NCI-H1930 (cell line): ENCODE results near the gene FAM81A.
"Not testable (repeated sequence)": the region's sequence is repeated elsewhere in the genome, so short reads cannot be mapped to it uniquely, and the experiment has no call there.

ENCODE experiments used
- DNase-seq, 2 experiments: peaks; one replicate each; lab custom pipeline; 2025; lab: John Stamatoyannopoulos, UW

FAM81A gene

DNA sequence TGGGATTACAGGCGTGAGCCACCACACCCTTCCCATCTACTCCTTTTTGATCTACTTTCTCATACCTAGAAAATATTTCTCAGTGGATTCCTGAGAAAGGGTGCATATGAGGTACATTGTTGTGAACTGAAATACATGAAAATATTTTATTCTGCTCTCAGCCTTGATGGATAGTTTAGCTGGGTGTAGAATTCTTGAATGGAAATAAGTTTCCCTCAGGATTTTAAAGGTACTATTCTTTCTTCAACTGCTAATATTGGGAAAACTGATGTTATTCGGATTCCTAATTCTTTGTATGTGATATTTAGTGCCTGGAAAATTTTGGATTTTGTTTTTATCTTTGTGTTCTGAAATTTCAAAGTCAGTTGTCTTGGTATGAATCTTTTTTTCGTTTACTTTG, 9.1 kb upstream of the FAM81A start:
- not testable (repeated sequence) for DNase-seq

DNA sequence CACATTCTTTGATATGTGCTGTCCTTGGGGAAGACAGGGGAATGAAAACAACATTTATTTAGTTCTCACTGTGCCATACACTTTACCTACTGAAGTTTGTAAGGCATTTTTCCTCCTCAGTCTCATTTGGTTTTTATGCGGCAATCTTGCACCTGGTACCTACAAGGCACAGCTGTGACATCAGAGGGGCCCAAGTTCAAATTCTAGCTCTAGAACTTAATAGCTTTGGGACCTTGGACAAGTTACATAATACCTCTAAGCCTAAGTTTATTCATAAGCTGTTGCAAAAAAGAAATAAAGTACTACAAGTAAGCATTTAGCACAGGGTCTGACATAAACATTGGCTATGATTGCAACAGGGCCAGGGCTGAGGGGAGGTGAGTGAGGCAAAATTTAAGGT, 5.6 kb upstream of the FAM81A start:
- DNase-seq, result no peak

DNA sequence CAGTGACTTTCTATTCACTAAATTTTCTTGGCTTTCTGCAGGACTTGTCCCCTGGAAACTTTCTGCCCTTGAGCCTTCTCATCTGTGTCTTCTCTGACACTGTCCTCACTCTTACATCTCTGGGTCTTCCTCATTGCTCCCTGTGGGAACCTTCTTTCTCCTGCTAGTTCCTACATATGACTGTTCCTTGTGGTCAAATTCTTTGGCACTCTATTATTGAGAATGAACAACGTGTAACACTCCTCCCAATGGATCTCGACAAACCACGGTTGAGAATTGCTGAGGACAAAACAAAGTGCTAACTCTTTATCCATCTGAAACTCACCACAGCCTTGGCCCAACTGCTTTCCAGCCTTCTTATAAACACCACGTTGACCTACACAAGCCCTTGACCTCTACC, 3.5 kb upstream of the FAM81A start:
- DNase-seq, result no peak

DNA sequence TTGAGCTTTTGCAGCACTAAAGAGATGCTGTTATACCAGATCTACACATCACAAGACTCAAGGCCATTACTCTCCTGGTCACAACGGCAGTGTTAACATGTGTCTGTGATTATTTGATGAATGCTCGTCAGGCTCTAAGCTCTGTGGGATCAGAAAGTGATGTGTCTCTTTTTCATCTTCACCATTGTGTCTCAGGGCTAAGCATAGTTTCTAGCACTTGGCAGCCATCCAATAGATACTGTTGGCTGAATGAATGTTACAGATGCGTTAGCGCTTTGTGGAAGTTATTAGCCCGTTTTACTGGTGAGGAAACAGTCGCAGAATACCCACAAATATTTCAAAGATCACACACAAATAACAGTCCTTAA, 1.2 kb upstream of the FAM81A start:
- no peak for DNase-seq

DNA sequence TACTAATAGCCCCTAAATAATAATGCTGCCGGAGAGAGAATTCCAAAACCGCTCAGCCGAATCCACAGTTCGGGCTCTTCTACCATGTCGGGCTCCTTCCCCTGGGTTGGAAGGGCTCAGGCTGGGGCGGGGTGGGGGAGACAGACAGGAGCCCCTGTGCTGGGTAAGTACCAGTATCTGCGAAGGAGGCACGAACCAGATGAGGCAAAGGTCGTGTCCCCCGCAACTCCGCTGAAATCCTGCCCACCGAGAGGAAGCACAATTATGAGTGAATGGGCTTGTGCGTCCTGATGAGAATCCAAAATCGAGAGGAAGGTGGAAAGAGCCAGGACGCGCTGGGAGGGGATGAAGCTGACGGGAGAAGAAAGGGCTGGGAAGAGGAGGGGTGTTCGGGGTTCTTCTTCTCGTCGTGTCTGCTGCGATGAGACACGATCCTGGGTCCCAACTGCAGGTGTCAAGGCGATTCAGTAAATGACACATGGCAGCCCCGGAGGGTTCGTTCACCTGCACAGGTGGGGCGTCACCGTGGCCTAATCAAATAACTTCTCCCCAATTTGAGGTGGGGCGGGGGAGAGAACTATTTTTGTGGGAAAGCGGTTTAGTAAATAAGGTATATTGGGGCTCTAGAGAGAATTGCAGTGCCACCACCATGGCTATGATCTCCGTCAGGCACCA, 707 bp upstream of the FAM81A start:
- DNase-seq, result no peak

DNA sequence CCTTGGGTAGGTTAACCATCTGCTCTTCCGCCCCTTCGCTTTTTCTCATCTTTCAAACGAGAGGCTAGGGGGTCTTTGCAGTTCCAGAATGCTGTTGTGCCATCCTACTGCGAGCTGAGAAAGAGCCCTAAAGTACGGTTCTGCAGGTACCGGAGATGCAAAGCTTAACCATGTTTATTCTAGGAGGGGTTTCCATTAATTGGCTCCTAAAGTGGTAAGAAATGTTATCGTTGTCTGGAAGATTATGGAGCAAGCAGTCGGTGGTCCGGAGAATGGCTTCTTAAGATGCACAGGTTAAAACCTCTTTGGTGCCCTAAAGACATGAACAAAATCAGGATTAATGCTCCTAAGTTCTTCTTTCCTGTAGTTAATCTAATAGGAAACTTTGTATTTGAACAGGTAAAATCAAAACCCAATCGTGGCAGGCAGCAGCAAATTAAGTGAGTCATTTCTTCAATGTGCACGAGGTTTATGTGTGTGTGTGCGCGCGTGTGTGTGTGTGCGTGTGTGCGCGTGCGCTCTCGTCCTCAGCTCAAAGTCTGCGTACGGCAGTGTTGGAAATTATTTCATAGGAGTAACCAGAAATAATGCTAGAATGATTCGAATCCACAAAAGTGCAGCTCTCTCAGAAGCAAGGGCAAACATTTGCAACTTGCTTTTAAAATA, 772 bp downstream of the FAM81A start:
- DNase-seq, result no peak

DNA sequence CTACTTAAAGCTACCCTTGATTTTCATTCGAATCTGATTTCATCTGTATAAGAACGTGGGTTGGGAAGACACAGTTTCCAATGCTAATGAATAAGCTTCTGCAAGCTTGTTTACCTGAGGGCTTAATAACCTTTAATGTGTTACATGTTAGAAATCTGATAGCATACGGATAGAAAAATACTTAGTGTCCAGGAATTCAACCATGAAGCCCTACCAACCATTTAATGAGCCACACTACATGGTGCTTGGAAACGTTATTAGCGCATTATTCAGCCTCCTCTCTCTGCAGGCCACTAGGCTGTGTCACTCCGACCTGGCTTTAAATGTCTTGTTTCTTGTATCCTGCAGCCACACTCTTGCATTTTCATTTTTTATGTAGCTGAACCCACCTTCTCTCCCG, 1.6 kb downstream of the FAM81A start:
- DNase-seq, result no peak

DNA sequence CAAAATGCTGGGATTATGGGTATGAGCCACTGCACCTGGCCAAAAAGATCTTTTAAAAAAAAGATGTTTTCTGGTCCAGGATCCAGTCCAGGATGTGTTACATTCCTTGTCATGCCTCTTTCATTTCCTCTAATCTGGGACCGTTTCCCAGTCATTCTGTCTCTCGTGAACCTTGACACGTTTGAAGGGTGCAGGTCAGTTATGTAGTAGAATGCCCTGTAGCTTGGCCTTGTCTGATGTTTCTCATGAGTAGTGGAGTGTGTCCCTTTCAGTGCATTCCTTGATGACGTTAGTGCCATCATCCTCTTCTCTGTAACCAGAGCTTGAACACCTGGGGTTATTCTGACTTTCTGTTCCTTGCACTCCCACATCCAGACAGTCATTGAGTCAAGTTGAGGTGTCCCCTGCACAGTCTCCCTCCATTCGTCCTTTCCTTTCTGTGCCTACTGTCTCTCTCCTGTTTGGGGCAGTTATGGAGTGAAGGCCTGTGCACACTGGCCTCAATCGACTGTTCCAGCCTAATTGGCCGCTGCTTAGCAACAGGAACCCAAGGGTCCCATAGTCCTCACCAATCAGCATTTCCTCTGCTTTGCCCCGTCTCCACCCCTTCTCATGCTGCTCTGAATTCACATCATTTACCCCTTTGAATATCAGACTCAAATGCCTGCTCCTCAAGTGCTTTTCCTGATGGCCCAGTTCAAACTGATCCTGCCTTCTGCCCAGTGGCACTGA, 5.5 kb downstream of the FAM81A start:
- no peak for DNase-seq

DNA sequence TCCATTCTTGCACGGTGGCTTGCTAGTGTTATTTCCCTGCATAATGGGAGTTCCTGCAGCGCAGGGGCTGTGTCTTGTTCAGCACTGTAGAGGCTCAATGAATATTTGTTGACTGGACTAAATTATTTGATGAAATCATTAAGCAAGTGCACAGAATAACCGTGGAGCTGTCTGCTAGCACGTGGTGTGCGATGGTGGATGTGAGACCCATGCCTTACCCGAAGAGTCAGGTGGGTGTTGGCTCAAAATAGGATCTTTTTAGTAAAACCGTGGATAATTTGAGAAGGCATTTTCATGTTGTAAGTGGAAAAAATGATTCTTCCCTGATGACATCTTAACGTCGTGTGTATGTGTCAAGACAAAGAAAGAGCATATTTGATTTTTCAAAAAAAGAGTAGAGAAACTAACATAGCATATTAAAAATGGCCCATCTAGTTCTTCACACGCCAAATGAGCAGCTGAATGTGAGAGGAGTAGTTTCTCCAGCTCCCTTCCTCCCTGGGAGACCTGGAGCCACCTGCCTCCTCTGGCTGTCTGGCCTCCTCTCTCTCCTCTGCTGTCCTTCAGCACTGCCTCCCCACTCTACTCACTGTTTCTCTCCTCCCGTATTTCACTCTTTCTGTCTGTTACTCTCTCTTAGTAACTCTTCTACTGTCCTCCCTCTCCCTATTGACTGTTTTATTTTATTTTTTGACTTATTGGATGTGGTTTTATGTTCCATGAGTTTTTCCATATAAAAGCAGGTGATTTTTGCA, 6.3 kb downstream of the FAM81A start:
- DNase-seq, result no peak

DNA sequence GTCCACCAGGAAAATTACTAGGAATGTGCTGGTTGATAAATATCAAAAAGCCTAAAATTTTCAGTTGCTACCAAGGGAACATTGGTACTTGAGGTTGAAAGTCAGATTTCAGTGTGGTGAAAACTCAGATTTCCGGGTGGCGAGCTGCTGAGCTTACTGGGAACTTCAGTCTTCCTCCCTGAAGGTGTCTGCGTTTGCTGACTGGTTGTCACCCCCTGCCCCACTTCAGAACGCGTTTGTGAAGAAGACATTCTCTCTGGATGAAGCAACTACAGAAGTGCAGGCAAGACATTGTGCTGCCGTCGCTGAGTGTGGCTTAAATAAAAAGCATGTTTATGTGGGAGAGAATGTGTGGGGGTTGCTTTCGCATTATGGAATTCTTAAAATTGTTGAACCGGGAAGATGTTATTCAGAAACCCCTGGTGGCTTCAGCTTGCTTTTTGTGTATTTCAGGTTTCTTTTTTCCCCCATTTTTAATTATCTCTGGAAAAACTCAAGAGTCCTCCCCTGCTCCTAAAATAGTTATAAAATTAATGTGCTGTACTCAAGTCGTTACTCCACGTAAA, 7.1 kb downstream of the FAM81A start:
- DNase-seq, result no peak

DNA sequence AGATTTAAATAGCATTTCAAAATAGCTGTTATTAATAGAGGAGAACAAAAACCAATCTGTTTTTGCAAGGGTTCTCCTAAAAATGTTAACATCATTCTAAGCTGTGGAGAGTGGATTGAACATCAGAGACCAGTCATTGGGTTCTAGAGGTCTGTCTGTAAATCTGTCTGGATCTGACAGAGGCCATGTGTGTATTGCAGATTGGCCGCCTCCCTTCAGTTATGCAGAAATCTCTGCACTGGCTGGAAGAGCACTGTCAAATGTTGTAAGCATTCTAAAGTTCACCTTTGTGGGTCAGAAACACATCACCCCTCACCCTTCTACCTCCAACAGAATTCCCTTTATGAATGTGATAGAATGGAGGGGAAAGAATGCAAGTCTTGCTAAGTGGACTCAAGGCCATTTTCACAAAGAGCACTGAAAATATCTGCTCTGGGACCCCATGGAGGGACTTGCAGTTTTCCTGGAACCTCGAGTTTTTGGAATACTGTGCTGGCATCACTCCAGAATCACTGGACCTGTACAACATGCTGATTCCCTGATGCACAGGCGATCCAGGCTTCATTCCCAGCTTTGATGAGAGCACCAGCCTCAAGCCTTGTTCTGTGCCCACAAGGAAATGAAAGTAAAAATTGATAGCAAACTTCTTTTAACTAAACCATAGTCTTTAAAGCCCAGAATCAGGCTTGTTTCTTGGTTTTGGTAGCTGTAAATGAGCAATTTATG, 8.4 kb downstream of the FAM81A start:
- DNase-seq, result no peak

DNA sequence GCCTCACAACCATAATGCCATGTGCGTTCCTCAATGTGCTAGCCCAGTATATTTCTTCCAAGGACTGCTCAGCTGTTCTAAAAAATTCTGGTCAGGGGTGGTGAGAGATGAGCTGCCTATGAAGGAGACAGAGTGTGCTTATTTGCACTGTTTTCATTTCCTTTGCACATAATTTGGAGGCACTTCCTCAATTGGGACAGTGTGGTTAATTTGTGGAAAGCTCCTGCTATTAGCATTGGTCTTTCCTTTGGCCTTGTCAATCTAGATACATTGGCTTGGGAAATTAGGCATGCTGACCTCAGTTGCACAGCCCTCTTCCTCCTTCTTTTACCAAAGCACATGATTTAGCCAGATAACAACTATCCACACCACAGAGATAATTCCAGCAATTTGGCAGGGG, 9.4 kb downstream of the FAM81A start:
- no peak for DNase-seq

DNA sequence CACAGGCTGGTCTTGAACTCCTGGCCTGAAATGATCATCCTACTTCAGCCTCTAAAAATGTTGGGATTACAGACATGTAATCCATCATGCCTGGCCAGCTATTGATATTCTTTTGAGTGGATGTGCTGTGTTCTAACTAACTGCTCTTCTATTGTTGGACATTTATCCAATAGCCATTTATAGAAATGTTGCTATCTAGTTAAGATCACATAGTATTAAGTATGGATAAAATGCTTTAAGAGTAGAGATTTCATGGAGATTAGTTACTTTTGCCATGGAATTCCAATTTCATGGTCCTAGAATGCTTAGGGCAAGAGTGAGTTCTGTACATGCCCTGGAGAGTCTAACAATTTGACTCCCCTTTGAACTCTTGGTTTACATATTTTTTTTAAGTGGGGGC, 10.9 kb downstream of the FAM81A start:
- no peak for DNase-seq

DNA sequence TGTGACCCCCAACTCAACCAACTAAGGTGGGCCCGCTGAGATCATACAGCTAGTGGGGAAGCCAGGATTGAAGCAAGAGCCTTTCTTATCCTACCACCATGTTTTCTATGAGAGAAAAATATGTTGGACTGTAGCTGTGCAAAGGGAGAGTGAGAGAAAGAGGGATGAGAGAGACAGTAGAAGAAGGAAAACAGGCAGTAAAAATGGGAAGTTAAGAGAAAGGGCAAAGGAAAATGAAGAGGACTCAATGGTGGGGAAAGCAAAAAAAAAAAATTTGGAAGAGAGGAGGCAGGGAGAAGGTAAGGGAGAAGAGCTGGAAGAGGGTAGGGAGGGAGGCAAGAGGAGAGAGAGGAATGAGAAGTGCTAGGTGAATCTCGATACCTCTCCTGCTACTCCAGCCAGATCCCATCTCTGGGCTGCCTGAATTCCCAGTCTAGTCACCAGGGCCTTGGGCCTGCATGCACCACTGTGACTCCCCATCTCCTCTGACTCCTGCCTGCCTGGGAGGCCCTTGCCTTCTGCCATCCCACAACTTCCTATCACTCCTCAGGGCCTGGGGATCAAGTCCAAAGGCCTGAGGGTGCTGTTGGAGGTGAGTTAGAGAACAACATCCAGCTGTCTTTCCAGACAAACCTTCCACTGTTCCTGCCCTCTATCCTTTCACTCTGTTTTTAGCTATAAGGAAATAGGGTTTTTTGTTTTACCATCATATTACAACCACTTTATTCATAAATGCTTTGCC, 15.7 kb downstream of the FAM81A start:
- DNase-seq, result no peak

DNA sequence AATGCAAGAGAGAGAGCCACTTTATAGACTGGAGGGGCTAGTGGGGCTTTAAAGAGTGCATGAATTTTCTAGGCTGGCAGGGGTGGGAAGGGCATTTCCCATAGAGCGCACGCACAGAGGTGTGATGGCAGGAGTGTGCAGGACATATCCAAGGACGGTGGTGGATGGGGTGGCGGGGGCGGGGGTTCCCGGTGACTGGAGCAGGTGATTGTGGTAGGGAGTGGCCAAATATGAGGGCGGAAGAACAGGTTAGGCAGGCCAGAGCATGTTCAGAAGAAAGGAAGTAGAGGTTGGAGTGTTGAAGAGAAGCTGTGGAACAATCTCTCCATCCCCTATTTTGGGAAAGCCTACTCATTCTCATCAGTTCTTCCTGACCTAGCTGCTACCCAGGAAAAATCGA, 18.1 kb downstream of the FAM81A start:
- no peak for DNase-seq

DNA sequence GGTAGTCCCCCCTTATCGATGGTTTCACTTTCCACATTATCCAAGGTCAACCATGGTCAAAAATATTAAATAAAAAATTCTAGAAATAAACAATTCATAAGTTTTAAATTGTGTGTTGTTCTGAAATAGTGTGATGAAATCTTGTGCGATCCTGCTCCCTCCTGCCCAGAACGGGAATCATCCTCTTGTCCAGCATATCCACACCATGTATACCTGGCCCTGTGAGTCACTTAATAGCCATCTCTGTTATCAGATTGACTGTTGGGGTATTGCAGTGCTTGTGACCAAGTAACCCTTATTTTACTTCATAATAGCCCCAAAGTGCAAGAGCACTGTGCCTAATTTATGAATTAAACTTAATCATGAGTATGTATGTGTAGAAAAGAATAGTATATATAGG, 19.1 kb downstream of the FAM81A start:
- no peak for DNase-seq

DNA sequence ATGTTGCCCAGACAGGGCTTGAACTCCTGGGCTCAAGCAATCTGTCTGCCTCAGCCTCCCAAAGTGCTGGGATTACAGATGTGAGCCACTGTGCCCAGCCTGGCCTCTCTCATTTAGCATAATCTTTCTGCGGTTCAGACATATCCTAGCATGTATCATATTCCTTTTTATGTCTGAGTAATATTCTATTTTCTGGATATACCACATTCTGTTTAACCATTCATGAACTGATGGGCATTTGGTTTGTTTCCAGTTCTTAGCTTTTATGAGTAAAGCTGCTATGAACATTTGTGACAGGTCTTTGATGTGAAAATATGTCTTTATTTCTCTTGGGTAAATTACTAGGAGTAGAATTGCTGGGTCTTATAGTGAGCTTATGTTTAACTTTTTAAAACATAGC, 23.5 kb downstream of the FAM81A start:
- no peak for DNase-seq

DNA sequence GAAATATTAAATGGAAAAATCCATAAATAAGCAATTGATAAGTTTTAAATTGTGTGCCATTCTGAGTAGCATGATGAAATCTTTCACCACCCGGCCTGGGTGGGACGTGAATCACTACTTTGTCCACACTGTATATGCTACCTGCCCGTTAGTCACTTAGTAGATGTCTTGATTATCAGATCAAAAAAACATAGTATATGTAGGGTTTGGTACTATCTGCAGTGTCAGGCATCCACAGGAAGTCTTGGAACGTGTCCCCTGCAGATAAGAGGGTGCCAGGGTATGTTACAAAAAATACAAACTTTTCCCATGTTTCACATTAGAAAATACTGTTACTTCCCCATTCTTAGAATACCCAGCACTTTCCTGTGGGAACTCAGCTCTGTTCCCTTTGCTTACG, 35.2 kb downstream of the FAM81A start:
- no peak for DNase-seq

DNA sequence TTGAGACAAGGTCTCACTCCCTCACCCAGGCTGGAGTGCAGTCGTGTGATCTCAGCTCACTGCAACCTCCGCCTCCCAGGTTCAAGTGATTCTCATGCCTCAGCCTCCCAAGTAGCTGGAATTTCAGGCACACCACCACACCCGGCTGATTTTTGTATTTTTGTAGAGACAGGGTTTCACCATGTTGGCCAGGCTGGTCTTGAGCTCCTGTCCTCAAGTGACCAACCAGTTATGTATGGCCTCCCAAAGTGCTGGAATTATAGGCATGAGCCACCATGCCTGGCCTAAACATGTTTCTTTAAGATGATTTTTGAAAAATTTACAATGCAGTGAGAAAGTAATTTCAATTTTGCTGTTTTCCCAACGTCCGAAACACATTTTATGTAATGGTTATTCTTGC, 37.2 kb downstream of the FAM81A start:
- not testable (repeated sequence) for DNase-seq

DNA sequence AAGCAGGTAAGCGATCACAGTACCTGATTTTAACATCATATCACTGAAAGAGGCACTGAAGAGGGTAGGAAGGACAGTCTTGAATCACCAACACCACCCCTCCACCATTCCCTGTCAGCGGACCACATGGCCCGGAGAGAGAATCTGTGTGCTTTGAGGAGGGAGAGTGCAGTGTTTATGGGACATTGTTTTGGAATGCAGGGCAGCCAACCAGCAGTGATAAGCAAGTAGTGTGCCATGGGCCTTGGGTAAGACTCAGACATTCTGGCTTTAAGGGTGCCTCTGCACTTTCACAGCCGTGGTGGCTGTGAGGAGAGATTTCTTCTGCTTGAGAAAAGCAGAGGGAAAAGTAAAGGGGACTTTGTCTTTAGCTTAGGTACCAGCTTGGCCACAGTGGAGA, 46.4 kb downstream of the FAM81A start:
- no peak for DNase-seq

DNA sequence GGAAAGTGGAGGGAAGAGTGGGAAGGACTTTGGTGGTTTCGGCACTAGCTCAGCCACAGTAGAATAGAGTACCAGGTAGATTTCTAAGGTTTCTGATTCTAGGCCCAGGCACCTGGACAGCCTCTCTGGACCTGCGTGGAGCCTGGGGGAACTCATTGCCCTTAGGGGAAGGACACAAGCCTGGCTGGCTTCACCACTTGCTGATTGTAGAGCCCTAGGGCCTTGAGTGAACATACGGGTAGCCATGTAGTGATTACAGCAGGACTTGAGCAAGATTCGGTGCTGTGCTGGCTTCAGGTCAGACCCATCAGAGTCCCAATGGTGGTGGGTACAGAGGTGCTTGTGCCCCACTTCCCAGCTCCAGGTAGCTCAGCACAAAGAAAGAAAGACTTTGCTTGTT, 47.0 kb downstream of the FAM81A start:
- no peak for DNase-seq
